Astrocyte of the spinal cord (primary cell): Measurements from ENCODE around the gene KBTBD4.
"Not testable (repeated sequence)": the region's sequence is repeated elsewhere in the genome, so short reads cannot be mapped to it uniquely, and the experiment has no call there.

Experiments used
- DNase-seq: peaks from one replicate; pipeline ENCODE4 v3.0.0; 2011; ENCODE audit warnings: low read depth, low spot score
- H3K4me3 ChIP-seq: 2 replicates; pipeline ENCODE4 v1.5.1; 2011; ENCODE audit warnings: low read depth, mild to moderate bottlenecking, low read length, moderate library complexity
- CTCF ChIP-seq: IDR thresholded peaks from 2 replicates; pipeline ENCODE4 v1.5.1; 2012; ENCODE audit warnings: low read depth, mild to moderate bottlenecking, low read length, inconsistent platforms
- in situ Hi-C: cut with HindIII; loops from 2 replicates; pipeline ENCODE4 v1.10.0; 2017; ENCODE audit warnings: low sequenced_read_pairs

Gene KBTBD4

GRCh38 chr11:47529951-47530350, 48.8 kb downstream of the KBTBD4 start:
- DNase-seq: no peak
- no peak overlapping the region for H3K4me3 ChIP-seq
- no peak for TF ChIP-seq CTCF
- in situ Hi-C loops: no loop called here

GRCh38 chr11:47527186-47527585, 51.6 kb downstream of the KBTBD4 start:
- H3K4me3 ChIP-seq: no peak overlapping the region
- no peak for DNase-seq
- TF ChIP-seq CTCF: no peak
- in situ Hi-C loops: no loop called here

- in situ Hi-C loops, DNase-seq, H3K4me3 ChIP-seq: not testable (repeated sequence)
Measured at GRCh38 chr11:47526032-47526431, 52.7 kb downstream of the KBTBD4 start.

GRCh38 chr11:47524291-47524874, 54.4 kb downstream of the KBTBD4 start:
- peak overlapping the region; percentile 10 for H3K4me3 ChIP-seq
- TF ChIP-seq CTCF: no peak
- peak; percentile 26 for DNase-seq
- in situ Hi-C loops: no loop called here

- in situ Hi-C loops: no loop called here
- H3K4me3 ChIP-seq: no peak overlapping the region
- no peak for TF ChIP-seq CTCF
- DNase-seq: peak; percentile 87
Measured at GRCh38 chr11:47523490-47524225, 55.1 kb downstream of the KBTBD4 start.
